SH-SY5Y (cell line): ENCODE measurements around the gene RAI14.

Experiments
- GATA2 ChIP-seq: IDR thresholded peaks from 2 replicates; pipeline ENCODE4 v1.6.1; 2011; ENCODE audit warnings: mild to moderate bottlenecking, low read depth, low read length
- GATA3 ChIP-seq: IDR thresholded peaks from 2 replicates; pipeline ENCODE4 v1.6.1; 2011; ENCODE audit warnings: low read depth, mild to moderate bottlenecking, low read length, moderate library complexity

DNA sequence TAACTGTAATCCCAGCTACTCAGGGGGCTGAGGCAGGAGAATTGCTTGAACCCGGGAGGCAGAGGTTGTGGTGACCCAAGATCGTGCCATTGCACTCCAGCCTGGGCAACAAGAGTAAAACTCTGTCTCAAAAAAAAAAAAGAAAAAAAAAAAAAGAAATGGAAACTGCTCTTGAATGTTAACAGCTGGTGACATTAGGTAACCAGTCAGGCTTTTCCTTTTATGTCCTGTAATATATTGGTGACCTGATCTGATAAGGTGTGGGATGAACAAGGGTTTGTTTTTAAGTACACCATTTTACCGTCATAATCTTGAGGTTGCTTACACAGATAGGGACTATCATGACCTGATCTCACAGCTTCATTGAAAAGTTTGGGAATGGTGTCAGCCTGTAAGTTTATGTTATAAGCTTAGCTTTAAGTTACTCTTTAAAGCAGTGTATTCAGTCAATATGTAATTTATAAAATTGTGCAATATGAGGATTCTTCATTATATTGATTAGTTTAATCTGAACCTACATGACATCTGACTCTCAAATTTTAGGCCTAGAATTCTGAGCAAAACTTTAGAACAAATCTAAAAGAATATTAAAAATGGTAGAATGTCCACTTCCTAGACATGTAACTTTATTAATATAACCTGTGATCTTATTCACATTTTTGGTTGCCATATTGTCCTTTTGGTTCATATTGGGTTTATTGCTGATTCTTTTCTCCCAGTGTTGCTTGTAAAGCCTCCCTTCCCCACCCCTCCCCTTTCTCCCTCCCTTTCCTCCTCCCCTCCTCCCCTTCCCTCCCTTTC is 41.4 kb downstream of the RAI14 start:
- TF ChIP-seq GATA2 (no peak), GATA3 (no peak)
